Occipital lobe (tissue), 2 donors: ENCODE data around the gene PIEZO2. TPM values are rescaled to one million over a fixed set of nuclear protein-coding genes. Genes with fewer than 3 reads are reported as not detected.

ENCODE experiments used
- DNase-seq: peaks from one replicate; lab custom pipeline; 2025; lab: John Stamatoyannopoulos, UW
- total RNA-seq: library from RNA; depleted of rRNA; stranded (reverse); fragments of >200 nt; gene quantifications from one replicate; pipeline ENCODE4 v1.2.3, GENCODE V29; 2014

The PIEZO2 gene
- total RNA-seq, 1 donor from 2014 or later, result 8.0 TPM

DNA sequence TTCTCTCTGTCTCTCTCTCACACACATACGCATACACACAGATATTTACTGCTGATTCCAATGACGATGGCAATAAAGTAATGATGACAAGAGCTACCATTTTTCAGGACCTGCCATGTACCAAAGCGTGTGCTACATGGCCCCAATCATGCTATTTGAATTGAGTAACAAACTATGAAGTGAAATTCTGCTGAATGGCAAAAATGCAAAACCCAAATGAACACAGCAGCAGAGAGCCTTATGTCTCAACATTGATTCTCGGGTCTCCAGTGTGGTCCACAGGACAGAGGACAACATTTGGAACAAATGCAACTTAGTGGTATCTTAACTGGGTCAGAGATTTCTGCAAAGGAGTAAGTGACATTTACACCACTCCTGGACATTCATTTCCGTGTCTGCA lies 117.4 kb downstream of the PIEZO2 start:
- no peak for DNase-seq

DNA sequence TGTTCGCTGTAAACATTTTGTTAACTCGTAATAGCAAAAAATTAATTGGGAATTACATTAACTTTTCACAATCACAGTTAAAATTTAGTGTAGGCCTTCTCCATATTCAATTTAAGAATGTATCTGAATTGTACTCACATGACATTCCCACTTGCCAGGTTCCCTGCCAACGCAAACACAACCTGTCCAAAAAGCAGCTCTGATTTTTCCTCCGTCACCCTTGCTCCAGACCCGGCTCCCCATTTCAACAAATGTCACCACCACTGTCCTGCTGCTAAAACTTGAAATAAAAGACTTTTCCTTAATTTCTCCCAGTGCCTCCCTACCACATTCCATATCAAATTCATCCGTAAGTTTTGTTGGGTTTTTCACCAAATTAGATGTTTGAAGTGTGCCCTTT lies 120.3 kb downstream of the PIEZO2 start:
- DNase-seq, result no peak

DNA sequence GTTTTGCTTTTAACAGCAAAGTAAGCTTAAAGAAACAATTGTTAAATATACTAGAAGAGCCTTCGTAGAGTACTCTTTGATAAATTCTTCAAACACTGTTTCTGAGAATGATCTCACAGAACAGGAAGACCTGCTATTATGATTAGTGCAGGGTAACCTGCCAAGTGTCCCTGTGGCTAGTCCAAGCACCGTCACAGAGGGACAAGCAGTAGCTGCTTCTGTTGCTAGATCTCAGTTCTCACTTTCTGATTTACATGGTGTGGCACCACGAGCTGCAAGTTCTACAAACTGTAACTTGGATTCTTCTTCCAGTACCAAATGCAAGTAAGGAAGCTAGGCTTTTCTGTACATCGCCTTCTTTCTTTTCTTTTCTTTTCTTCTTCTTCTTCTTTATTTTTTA lies 121.5 kb downstream of the PIEZO2 start:
- DNase-seq, result no peak

DNA sequence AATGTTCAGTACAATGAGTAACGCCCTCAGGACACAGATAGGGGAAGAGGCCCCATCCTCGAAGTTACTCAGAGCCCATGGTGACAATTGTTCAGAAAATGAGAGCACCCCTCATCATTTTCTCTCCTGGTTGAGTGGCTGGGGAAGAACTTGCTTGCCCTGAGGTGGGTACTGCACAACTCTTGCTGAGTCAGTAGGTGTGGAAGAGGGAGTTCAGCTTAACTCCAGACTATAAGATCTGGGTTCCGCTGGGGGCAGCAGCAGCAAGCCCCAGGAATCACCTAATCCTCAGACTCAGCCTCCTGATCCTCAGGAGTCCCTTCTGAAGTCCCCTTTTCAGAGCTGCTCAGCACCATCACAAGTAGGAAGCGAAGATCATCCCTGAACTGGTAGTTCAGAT lies 123.7 kb downstream of the PIEZO2 start:
- DNase-seq, result no peak

DNA sequence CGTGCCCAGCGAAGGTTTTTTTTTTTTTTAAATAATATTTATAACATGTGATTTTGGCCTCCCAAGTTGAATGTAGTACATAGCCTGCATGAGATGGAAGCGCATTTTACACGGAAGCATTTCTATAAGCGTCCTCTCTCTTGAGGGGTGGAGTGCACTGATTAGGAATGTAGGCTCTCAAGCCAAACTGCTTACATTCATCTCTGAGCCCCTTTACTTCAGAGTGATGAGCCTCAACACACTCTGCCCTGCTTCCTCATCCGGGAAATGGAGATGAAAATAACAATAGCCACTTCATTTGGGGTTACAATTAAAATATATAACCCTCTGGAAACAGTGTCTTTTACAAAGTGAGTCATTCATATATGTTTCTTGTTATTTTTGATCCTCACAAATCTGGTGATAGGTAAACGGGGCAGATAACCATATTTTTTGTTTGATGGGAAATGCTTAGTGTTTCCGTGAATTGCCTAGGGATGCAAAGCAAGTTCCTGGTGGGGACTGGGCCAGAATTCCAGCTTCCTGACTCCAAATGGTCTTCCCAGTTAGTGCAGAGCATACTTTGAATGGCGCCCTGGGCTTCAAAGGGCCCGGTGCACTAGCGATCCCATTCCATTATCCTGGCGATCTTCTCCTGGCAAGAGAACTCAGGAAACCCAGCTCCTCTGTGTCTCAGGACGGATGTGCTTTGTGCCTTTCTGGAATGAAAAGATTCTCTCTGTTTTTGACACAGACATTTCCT lies 124.3 kb downstream of the PIEZO2 start:
- DNase-seq, result no peak

DNA sequence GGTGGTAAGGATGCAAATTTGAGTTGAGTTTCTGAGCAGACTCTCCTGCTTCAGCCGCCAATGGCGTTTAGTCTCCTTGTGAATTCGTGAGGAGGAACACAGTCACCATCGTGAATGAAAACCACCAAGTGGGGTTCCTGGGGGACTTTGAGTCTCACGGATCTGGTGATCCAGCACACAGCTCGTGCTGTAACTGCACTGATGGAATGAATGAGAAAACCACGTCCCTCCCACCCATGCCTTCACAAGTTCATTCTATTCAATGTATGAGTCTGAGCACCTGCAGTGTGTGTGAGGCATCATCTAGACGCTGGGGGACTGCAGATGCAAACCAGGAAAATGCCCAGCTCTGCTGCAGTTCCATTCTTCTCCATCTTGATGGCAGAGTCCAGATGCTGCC lies 127.9 kb downstream of the PIEZO2 start:
- DNase-seq, result no peak

DNA sequence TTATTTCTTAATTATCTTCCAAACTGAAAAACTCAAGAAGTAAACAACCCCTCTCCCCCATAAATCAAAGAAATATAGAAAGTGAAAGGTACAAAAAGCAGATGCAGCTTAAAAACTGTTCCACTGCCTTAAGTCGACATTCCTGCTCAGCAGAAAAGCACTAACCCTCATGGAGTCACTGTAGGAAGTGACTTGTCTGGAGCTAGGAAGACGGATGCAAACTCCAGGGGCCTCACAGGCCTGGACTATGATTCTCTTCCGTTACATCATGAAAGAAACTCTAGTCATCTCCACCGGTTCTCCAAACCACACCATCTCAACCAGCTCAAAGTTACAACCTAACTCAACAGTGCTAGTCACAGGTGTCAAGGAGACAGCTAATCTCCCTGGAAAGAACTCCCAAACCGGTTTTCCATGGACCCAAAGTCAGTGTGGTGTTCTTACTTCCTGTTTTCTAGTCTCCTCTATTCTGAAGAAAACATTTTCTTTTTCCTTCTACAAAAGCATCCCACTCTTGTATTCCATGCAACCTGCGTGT lies 128.4 kb downstream of the PIEZO2 start:
- DNase-seq, result no peak

DNA sequence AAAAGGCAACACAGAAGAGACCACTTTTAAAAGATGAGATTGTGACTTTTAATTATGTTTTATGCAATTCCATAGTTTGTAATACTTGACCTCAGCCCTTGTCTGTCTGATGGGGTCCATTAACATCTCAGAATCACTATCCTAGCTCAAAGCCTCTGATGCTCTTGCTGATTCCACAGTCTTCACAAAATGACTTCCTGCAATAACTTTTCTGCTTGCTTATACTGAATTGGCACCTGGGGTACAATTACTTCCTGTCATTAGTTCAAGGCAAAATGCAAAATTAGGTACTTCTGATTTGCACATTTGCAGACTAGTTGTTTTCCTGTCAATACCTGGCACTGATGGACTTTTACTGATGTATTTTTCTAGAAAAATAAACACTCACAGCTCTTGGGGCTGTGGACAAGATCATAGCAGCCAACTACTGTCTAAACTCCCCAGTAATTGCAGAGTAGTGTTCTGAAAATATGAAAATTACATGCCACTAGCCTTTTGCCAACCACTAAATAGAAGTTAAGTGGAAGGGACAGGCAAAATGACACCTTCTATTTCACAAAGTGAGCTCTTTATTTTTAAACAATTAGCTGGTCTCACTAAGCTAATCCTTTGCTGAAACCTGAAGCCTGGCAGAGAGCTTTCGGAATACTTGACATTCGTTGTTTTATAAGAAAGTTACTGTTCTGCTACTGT lies 129.1 kb downstream of the PIEZO2 start:
- DNase-seq, result no peak

DNA sequence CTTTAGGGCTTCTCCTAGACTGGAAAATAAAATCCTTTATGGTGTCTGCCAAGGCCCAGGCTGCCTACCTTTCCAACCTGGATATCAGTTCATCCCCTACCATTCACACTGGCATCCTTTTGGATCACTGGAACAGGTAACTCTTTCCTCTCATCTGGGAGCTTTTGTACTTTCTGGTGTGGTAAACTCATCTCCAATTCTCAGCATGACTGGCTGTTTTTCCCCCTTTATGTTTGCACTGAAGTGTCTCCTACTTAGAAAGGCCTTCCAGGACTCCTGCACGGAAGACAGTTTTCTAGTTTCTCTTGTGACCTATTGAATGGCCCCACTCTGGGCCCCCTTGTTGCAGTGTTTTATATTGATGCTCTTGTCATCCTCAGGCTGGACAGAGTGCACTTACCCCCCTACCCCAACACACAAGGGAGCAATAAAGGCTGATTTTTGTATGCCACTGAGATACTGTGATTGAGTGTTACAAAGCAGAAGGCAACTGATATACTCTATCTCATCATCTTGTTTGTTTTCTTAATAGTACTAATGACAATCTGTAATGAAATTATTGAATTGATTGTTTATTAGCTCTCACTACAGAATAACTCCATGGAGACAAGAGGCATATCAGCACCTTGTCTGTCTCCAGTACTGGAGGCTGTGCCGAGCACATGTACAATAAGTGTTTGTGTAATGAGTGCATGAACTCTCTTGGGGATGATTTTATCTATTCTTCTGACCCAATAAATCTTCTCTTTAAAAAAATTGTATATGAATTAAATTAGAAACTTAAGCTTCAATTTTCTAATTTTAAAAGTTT lies 129.9 kb downstream of the PIEZO2 start:
- DNase-seq, result no peak

DNA sequence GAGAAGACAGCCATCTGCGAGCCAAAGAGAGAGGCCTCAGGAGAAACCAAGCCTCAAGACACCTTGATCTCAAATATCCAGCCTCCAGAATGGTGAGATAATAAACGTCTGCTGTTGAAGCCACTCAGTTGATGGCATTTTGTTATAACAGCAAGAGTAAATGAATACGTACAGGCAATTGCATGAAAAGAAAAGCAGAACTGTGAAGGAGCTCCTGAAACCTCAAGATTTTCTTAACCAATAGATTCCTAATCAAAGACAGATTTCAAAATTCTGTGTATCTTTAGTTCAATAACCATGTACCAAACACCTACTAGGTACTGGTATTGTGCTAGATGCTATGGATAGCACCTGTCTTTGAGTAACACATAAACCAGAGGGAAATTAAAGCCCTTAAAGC lies 139.5 kb downstream of the PIEZO2 start:
- no peak for DNase-seq

DNA sequence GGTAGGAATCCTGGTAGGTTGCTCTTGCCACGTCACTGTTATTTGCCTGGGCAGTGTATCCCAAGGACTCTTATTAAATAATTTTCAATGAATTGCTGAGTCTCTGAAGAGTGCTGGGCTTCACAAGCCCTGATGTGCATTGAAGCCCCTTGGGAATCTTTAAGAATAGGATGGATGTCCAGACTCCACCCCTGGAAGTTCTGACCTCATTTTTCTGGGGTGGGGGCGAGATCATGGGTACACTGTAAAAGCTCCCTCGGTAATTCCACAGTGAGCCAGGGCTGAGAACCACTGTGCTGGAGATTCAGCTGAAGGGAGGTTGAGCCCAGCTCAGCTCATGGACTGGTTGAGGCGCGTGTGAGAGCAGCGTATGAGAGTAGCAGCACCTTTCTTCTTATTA lies 140.2 kb downstream of the PIEZO2 start:
- DNase-seq, result no peak

DNA sequence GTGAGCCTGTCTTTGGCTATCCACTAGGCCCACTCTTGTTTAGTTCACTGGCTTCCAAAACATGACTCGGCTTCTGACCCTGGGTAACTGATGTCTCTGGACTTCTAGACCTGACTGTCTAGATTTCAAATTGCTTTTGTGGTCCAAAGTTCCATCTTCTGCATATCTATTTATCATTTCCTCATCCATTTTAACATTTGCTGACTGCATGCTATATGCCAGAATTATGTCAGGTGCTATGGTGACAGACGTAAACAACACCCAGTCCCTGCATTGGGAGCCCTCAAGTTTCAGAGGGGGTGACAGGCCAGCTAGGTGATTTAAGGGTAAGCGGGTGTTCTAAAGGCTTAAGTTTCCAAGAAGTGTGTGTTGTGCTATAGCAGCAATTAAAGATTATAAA lies 140.9 kb downstream of the PIEZO2 start:
- no peak for DNase-seq

DNA sequence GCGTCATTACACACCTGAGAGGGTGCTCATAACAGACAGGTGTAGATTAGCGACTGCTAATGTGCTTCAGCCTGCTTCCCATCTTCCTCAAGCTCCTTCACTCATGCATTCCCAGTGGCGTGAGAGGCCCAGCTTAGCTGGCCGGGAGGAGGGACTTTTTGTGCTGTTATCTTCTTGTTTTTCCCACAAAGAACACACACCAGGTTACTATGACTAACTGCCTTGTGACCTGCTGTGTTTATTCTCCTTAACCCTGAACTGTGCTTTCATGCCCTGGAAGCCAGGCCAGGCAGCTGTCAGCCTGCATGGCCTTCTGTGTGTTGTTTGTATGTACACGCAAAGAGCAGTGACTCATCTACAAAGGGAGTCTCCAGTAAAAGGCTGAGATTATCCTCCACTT lies 143.8 kb downstream of the PIEZO2 start:
- DNase-seq, result no peak

DNA sequence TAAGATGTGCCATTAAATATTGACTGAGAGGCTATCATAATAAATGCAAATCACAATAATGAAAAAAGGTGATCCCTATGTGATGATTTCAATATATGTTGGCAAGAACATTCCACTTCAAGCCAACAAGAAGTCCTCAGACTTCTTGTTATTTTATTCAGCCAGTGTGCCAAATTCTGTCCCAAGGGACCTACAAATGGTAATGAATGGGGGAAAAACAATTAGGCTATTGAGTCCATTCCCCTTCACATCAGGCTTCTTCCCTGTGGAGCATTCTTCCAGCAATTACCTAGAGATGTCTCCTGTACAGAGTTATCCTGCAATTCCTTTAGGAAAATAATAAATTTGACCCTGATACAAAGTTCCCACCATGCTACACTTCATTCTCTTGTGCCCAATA lies 144.4 kb downstream of the PIEZO2 start:
- DNase-seq, result no peak

DNA sequence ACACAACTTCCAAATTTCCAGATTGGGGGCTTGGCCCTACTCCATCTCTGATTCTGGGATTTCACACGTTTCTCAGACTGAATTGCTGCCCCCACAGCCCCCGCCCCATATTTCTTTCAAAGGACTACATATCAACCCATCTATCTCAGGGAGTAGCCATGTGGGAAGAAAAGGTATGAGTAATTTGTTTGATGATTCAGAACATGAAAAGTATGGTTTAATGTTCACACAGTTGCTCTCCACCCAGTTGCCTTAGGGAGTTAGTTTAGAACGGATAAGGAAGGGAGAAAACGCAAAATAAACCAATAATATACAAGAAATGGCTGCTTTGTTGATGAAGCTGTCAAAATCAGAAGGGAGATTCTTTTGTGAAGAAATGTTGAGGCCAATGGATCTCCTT lies 145.1 kb downstream of the PIEZO2 start:
- no peak for DNase-seq

DNA sequence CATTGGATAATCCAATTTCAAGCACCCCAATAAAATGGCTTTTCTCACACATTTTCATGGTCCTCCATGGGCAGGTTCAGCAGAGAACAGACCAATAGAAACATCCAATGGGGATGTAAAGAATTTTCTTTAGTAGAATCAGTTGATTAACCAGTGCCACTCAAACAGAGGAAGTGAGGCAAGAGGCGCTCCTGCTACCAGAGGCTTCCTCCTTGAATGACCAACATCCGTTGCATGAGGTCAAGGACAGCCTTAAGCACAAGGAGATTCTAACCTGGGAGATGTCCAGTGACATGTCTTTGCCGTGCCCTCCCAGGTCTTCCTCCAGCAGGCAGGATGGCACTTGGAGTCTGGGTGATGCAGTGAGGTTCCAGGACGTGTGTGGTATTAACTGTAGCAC lies 146.6 kb downstream of the PIEZO2 start:
- no peak for DNase-seq

DNA sequence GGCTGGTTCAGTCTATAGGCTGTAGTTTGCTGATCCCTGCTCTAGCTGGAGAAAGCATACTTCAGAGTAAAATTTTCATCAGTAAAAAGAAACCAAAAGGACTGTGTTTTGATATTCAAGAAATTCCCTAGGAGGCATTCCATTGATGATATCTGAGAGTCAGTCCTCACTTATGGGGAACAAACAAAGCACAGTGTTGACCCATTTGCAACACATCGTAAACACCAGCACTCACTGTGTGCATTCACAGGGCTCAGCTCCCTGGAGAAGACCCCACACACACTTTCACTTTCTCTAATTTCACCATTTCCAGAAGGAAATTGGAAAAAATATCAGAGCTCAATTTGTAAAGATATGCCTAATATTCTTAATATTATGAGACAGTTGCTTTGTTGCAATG lies 147.1 kb downstream of the PIEZO2 start:
- DNase-seq, result no peak

DNA sequence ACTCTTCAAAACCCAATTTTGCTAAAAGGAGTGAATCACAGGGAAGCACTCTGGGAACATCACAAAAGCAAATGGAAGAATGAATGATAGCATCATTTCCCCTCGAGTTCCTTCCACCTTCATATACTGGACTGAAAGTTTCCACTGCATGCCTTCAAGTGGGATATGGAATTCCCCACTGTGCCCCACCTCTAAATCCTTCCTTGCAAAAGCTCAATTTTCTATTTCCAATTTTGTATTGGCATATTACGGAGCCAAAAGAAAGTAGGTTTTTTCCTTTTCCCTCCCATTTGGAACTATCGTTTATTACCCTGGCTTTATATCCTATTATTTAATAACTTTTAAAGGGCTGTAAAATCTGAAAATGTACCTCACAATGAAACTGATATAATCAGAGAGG lies 149.3 kb downstream of the PIEZO2 start:
- no peak for DNase-seq

DNA sequence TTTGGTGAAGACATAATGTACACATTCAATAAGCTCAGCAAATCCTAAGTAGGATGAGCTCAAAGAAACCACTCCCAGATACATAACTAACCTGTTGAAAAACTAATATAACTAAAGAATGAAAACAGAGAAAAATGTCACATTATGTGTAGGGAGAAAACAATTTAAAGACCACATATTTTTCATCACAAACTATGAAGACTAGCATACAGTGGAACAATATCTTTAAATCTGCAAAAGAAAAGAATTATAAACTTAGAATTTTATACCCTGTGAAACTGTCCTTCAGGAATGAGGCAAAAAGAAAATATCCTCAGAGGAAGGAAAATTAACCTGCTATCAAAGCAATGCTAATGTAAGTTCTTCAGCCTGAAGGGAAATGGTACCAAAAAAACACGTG lies 151.5 kb downstream of the PIEZO2 start:
- no peak for DNase-seq

DNA sequence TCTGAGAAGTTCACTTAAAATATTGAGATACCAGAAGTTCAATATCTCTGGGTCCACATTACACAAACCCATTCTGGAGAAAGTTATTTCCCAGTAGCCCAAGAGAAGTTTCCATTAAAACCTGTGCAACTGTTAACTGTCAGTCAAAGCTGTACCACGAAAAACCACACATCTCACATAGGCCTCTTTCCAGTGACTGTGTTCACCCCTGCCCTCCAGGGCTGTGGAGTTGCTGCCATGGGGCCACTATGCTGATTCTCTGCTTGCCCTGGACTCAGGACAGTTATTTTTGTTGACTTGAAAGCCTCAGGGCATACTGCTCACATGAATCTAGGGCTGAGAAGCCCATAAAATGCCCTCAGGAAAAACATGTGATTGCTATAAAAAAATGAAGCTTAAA lies 153.8 kb downstream of the PIEZO2 start:
- no peak for DNase-seq

DNA sequence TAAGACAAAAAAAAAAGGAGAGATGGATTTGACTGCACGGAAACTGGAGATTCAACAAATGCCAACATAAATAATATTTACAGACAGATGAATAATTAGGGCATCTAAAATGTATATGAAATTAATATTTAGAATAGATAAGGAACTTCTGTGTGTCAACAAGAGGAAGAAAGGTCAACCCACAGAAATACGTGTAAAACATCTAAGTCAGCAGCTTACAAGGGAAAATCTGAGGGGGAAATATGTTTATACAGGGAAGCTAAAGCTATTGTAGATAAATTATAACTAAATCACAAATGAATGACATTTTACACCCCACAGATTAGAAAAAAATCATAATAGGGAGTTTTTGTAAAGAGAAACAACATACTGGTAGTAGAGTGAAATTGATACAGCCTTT lies 159.9 kb downstream of the PIEZO2 start:
- no peak for DNase-seq

DNA sequence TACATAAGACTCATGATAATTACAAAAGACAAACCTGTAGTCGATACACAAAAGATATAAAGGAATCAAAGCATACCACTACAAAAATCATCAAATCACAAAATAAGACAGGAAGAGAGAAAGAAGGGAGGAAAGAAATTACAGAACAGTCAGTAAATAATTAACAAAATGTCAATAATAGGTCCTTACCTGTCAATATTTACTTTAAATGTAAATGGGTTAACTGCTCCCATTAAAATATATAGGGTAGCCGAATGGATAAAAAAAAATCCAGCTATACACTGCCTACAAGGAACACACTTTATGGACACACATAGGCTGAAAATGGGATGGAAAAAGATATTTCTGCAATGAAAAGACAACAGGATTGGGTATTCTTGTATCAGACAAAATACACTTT lies 163.7 kb downstream of the PIEZO2 start:
- DNase-seq, result no peak
